Measurements from ENCODE around the gene IER5L. TPM values are rescaled to one million over a fixed set of nuclear protein-coding genes. Genes with fewer than 3 reads are reported as not detected.

IER5L gene
- total RNA-seq, 1 donor from 2014 or later, result 19.5 TPM

DNA sequence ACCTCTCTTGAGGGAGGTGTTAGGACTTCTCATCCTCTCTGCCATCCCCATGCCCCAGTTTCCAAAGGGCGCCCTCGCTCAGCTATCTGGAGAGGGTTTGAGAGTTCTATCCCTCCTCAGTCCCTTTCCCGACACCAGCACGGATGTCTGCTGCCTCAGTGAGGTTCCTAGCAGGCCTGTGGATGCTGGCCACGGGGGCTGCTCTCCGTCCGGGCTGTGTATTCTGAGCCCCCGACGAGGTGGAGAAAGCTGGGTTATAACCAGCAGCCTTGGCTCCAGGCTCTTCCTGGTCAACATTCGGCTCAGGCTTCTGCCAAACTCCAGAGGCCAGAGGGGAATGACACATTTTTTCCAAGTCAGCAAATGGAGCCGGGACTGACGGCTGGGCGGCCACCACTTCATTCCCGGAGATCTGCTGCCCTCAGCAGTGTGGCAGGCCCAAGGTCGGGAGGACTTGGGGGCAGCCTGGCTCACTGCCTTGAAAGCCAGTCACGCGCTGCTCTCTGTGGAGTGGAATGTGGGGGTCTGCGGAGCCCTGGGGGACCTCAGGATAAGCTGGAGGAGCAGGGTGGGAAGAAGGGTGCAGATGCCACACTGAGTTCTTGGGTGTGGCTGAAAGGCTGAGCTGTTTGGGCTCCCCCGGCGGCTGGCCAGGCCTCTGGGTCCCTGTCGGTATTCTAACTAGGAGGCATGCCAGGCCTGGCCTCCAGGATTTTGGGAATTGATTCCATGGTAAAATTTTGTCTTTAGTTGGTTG, 39.4 kb downstream of the IER5L start:
- FAIRE-seq, result no peak
- TF ChIP-seq CTCF (IDR thresholded peaks at IDR 0.05; ENCODE audit: insufficient read depth, low read length, severe bottlenecking), result no peak
- Histone ChIP-seq H3K27me3 (ENCODE audit: control insufficient read depth, insufficient read depth, low read length) (no peaks in the 10 kb centered on the region), H3K36me3 (ENCODE audit: control insufficient read depth, insufficient read depth, low read length) (peaks cover 22% of the 10 kb centered on the region), H3K4me3 (ENCODE audit: low read depth, low read length) (no peak overlapping the region)
- no peak for DNase-seq (ENCODE audit: low read depth)

DNA sequence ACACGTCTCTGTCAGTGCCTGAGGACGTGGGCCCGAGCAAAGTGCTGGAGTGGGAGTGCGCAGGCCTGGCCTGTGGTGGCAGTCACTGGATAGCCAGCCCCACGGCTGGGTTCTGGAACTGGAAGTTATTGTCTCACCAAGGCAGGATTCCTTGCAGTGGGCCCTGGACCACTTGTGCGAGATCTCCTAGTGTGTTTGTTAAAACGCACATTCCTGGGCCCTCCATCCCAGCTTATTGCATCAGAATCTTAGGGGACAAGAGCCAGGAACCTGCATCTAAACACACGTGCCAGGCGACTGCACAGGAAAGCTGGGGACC, 40.0 kb downstream of the IER5L start:
- no peak for FAIRE-seq

DNA sequence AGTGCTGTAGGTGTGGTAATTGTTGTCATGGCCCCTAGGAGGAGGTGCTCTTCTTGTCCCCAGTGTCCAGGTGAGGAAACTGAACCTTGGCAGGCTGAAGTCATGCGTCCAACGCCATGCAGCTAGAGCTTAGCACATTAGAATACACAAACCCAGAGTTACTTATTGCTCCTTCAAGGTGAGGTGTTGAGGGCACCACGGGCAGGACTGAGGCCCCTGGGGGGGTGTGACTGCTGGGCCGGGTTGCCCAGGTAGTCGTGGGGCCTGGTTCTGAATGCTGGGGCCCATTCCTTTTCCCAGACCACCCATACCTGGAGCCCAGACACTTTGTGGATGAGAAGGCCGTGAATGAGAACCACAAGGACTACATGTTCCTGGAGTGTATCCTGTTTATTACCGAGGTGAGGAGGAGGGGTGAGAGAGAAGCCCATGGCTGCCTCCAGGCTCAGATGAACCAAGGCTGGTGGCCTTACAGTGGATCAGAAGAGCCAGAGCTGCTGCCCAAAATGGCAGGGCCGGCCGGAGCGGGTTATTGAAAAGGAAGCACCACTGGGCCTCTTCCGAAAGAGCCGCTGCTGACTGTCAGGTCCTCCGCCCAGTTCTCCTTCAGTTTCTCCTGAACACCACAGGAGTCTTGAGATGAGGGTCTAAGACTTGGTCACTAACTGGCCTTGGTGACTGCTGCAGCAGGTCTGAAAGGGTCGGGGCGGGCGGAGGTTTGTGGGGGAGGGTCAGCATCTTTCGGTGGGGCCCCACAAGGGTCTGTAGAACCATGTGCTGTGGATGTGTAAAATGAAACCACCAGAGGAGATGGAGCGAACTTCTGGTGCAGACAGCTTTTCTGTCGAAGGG, 40.5 kb downstream of the IER5L start:
- peaks cover 21% of the 10 kb centered on the region for H3K36me3 ChIP-seq (ENCODE audit: control insufficient read depth, insufficient read depth, low read length)
- DNase-seq (ENCODE audit: low read depth) (no peak), FAIRE-seq (no peak)
- H3K27me3 ChIP-seq (ENCODE audit: control insufficient read depth, insufficient read depth, low read length), result no peaks in the 10 kb centered on the region
- TF ChIP-seq CTCF (IDR thresholded peaks at IDR 0.05; ENCODE audit: insufficient read depth, low read length, severe bottlenecking), result no peak
- no peak overlapping the region for H3K4me3 ChIP-seq (ENCODE audit: low read depth, low read length)

More for the DNA sequence above, 40.0 kb downstream of the IER5L start:
- no peak overlapping the region for H3K4me3 ChIP-seq (ENCODE audit: low read depth, low read length)
- TF ChIP-seq CTCF (IDR thresholded peaks at IDR 0.05; ENCODE audit: insufficient read depth, low read length, severe bottlenecking), result no peak
- DNase-seq (ENCODE audit: low read depth), result no peak
- H3K36me3 ChIP-seq (ENCODE audit: control insufficient read depth, insufficient read depth, low read length), result peaks cover 23% of the 10 kb centered on the region
- no peaks in the 10 kb centered on the region for H3K27me3 ChIP-seq (ENCODE audit: control insufficient read depth, insufficient read depth, low read length)

DNA sequence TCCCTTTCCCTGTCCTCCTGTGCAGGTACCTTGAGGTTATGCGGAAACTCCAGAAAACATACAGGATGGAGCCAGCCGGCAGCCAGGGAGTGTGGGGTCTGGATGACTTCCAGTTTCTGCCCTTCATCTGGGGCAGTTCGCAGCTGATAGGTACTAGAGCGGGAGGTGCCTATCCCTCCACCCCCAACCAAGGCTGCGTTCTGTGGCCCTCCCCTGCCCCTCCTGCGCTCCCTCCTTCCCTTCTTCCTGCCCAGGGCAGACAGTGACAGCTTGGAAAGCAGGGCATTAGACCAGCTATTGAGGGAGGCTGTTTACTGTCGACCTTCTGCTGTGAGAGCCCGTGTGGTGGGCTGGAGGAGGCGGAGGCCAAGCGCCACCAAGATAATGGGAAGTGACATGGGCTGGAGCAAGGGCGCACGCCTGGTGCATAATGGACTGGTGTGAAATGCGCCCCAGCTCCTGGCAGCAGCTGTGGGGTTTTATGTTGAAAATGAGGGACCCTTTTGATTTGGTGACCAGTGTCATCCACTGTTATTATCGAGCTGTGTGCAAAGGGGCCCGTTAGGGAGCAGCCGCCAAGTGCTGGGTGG, 41.5 kb downstream of the IER5L start:
- H3K27me3 ChIP-seq (ENCODE audit: control insufficient read depth, insufficient read depth, low read length), result no peaks in the 10 kb centered on the region
- DNase-seq (ENCODE audit: low read depth) (no peak), FAIRE-seq (no peak)
- peaks cover 19% of the 10 kb centered on the region for H3K36me3 ChIP-seq (ENCODE audit: control insufficient read depth, insufficient read depth, low read length)
- TF ChIP-seq CTCF (IDR thresholded peaks at IDR 0.05; ENCODE audit: insufficient read depth, low read length, severe bottlenecking), result no peak
- H3K4me3 ChIP-seq (ENCODE audit: low read depth, low read length), result no peak overlapping the region

GRCh38 chr9:129135476-129135875, 42.6 kb downstream of the IER5L start:
- Histone ChIP-seq H3K36me3 (ENCODE audit: control insufficient read depth, insufficient read depth, low read length) (peaks cover 19% of the 10 kb centered on the region), H3K4me3 (ENCODE audit: low read depth, low read length) (no peak overlapping the region), H3K27me3 (ENCODE audit: control insufficient read depth, insufficient read depth, low read length) (no peaks in the 10 kb centered on the region)
- FAIRE-seq (no peak), DNase-seq (ENCODE audit: low read depth) (no peak)
- TF ChIP-seq CTCF (IDR thresholded peaks at IDR 0.05; ENCODE audit: insufficient read depth, low read length, severe bottlenecking), result no peak

Measured in bronchial epithelial cell (primary cell).